H1 (cell line): ENCODE results near the gene HYDIN. TPM values are rescaled to one million over a fixed set of nuclear protein-coding genes. Genes with fewer than 3 reads are reported as not detected.
"Not testable (repeated sequence)": the region's sequence is repeated elsewhere in the genome, so short reads cannot be mapped to it uniquely, and the experiment has no call there.

Experiments used
- CTCF ChIA-PET: fragments of 300-600 bp; sonication (Branson Sonifier 250); formaldehyde crosslinking; loops from one replicate; lab custom pipeline; 2021; ENCODE audit not compliant: partially characterized antibody; lab: Charles Lee
- POLR2A ChIA-PET: fragments of 300-600 bp; sonication (Branson Sonifier 250); formaldehyde crosslinking; loops from one replicate; lab custom pipeline; 2021; ENCODE audit warnings: inconsistent platforms; ENCODE audit not compliant: partially characterized antibody; lab: Charles Lee
- DNase-seq, 2 experiments: peaks; one replicate each; pipeline versions ENCODE4 v3.0.0 to v3.0.0-alpha.2; 2010 to 2022; ENCODE audit warnings: low spot score in 2 of 2, low read depth in 1 of 2, mixed read lengths in 1 of 2
- FAIRE-seq: peaks from 2 replicates; lab custom pipeline; 2011; peaks lifted over from hg19 to GRCh38; lab: Jason Lieb, UNC
- H2AFZ ChIP-seq: 2 replicates; pipeline ENCODE4 v1.8.1; 2012; ENCODE audit warnings: low read length, inconsistent platforms
- H2AK5ac ChIP-seq: 2 replicates; pipeline ENCODE4 v1.6.1; 2013; ENCODE audit warnings: low read depth, low read length
- H2BK120ac ChIP-seq: replicated peaks from 2 replicates; pipeline ENCODE3; 2013; ENCODE audit warnings: low read depth, low read length, inconsistent platforms
- H2BK12ac ChIP-seq: 2 replicates; pipeline ENCODE4 v1.6.1; 2013; ENCODE audit warnings: low read depth, low read length
- H2BK15ac ChIP-seq: 2 replicates; pipeline ENCODE4 v1.6.1; 2013; ENCODE audit warnings: low read length
- H2BK20ac ChIP-seq: 2 replicates; pipeline ENCODE4 v1.6.1; 2013; ENCODE audit warnings: low read length
- H2BK5ac ChIP-seq: 2 replicates; pipeline ENCODE4 v1.6.1; 2013; ENCODE audit warnings: low read depth, low read length
- H3K14ac ChIP-seq: 2 replicates; pipeline ENCODE4 v1.6.1; 2013; ENCODE audit warnings: inconsistent platforms; ENCODE audit not compliant: insufficient read length
- H3K18ac ChIP-seq: 2 replicates; pipeline ENCODE4 v1.6.1; 2013; ENCODE audit warnings: low read length; ENCODE audit errors: extremely low read depth
- H3K23ac ChIP-seq: 2 replicates; pipeline ENCODE4 v1.6.1; 2013; ENCODE audit warnings: inconsistent platforms; ENCODE audit not compliant: insufficient read length
- H3K23me2 ChIP-seq: 2 replicates; pipeline ENCODE4 v1.6.1; 2013; ENCODE audit warnings: low read depth, low read length
- H3K27ac ChIP-seq: 2 replicates; pipeline ENCODE4 v1.6.1; 2011; ENCODE audit warnings: low read depth, low read length, inconsistent platforms
- H3K27me3 ChIP-seq, 4 experiments: replicated peaks in 1 of 4; 1 replicate in 1 of 4; 2 replicates in 3 of 4; pipeline versions ENCODE4 v1.6.1 to v1.8.1; 2011 to 2013; ENCODE audit warnings: low read length in 3 of 4, mild to moderate bottlenecking in 3 of 4, inconsistent platforms in 2 of 4, mixed read lengths in 2 of 4, moderate library complexity in 1 of 4; ENCODE audit not compliant: control insufficient read depth in 3 of 4, insufficient read depth in 3 of 4; ENCODE audit errors: extremely low read depth in 1 of 4
- H3K36me3 ChIP-seq, 4 experiments: 2 replicates each; pipeline versions ENCODE4 v1.6.1 to v1.8.1; 2011 to 2013; ENCODE audit warnings: mild to moderate bottlenecking in 4 of 4, low read length in 3 of 4, moderate library complexity in 2 of 4, control low read depth in 1 of 4, inconsistent platforms in 1 of 4; ENCODE audit not compliant: insufficient read depth in 4 of 4, control insufficient read depth in 2 of 4
- H3K4ac ChIP-seq: replicated peaks from 2 replicates; pipeline ENCODE3; 2013; ENCODE audit warnings: low read length, low read depth, mixed read lengths, inconsistent platforms; ENCODE audit not compliant: insufficient read length
- H3K4me1 ChIP-seq, 4 experiments: replicated peaks in 1 of 4; 1 replicate in 1 of 4; 2 replicates in 3 of 4; pipeline versions ENCODE4 v1.6.1 to v1.8.1; 2011 to 2013; ENCODE audit warnings: low read length in 3 of 4, inconsistent platforms in 2 of 4, mixed read lengths in 1 of 4; ENCODE audit not compliant: insufficient read depth in 4 of 4, control insufficient read depth in 3 of 4
- H3K4me2 ChIP-seq, 2 experiments: 2 replicates each; pipeline versions ENCODE4 v1.6.1 to v1.8.1; 2011 to 2013; ENCODE audit warnings: low read depth in 2 of 2, low read length in 2 of 2, control low read depth in 1 of 2, inconsistent platforms in 1 of 2, mild to moderate bottlenecking in 1 of 2; ENCODE audit not compliant: insufficient read depth in 1 of 2
- H3K4me3 ChIP-seq, 4 experiments: fragments of 200-600, 300-600 bp in 1 of 4; sonication (generic), shearing (Covaris generic), sonication (Bioruptor Twin) in 1 of 4; 2 replicates each; pipeline versions ENCODE4 v1.5.1 to v1.8.1; 2011 to 2016; ENCODE audit warnings: low read length in 4 of 4, low read depth in 3 of 4, control low read depth in 2 of 4, inconsistent platforms in 2 of 4, mild to moderate bottlenecking in 2 of 4, mixed read lengths in 1 of 4, moderate library complexity in 1 of 4; ENCODE audit not compliant: insufficient read depth in 2 of 4; ENCODE audit errors: extremely low read depth in 1 of 4
- H3K56ac ChIP-seq: replicated peaks from 2 replicates; pipeline ENCODE3; 2013; ENCODE audit warnings: low read depth, mild to moderate bottlenecking, mixed read lengths, low read length, inconsistent platforms; ENCODE audit not compliant: insufficient read length
- H3K79me1 ChIP-seq: 2 replicates; pipeline ENCODE4 v1.6.1; 2013; ENCODE audit warnings: low read depth, low read length, control low read depth
- H3K79me2 ChIP-seq, 2 experiments: 2 replicates each; pipeline versions ENCODE4 v1.6.1 to v1.8.1; 2012 to 2013; ENCODE audit warnings: low read length in 2 of 2, mild to moderate bottlenecking in 2 of 2, inconsistent platforms in 1 of 2; ENCODE audit not compliant: insufficient read depth in 2 of 2, control insufficient read depth in 1 of 2
- H3K9ac ChIP-seq, 4 experiments: replicated peaks in 1 of 4; 1 replicate in 1 of 4; 2 replicates in 3 of 4; pipeline versions ENCODE4 v1.6.1 to v1.8.1; 2011 to 2013; ENCODE audit warnings: low read depth in 3 of 4, low read length in 3 of 4, control low read depth in 2 of 4, mild to moderate bottlenecking in 2 of 4, moderate library complexity in 2 of 4, inconsistent platforms in 1 of 4; ENCODE audit errors: extremely low read depth in 1 of 4
- H3K9me3 ChIP-seq, 2 experiments: 2 replicates each; pipeline versions ENCODE4 v1.6.1 to v1.8.1; 2012 to 2013; ENCODE audit warnings: mild to moderate bottlenecking in 2 of 2, moderate library complexity in 2 of 2, control low read depth in 1 of 2, inconsistent platforms in 1 of 2, low read depth in 1 of 2, low read length in 1 of 2, mixed read lengths in 1 of 2; ENCODE audit not compliant: insufficient read depth in 2 of 2
- H4K20me1 ChIP-seq, 2 experiments: replicated peaks in 1 of 2; 2 replicates each; pipeline versions ENCODE3 to v1.8.1; 2011 to 2013; ENCODE audit warnings: inconsistent platforms in 2 of 2, low read length in 2 of 2, mild to moderate bottlenecking in 1 of 2; ENCODE audit not compliant: insufficient read depth in 2 of 2, control insufficient read depth in 1 of 2
- H4K5ac ChIP-seq: 2 replicates; pipeline ENCODE4 v1.6.1; 2013; ENCODE audit warnings: low read length, low read depth, mixed read lengths, inconsistent platforms; ENCODE audit not compliant: insufficient read length
- H4K8ac ChIP-seq: 2 replicates; pipeline ENCODE4 v1.8.0; 2013; ENCODE audit warnings: mild to moderate bottlenecking, moderate library complexity, low read length, inconsistent platforms; ENCODE audit not compliant: insufficient read depth; ENCODE audit errors: extremely low read depth
- H4K91ac ChIP-seq: replicated peaks from 2 replicates; pipeline ENCODE3; 2013; ENCODE audit warnings: low read length, mixed read lengths, inconsistent platforms; ENCODE audit not compliant: insufficient read length
- WGBS, 2 experiments: shearing (Covaris generic) in 1 of 2; methylation state at CpG; one replicate each; pipeline versions ENCODE4 v1.1.6 to v1.1.7; 2013 to 2015; ENCODE audit warnings: low lambda C conversion rate in 2 of 2, mixed read lengths in 2 of 2, inconsistent platforms in 1 of 2, low coverage in 1 of 2, missing lambda C conversion rate in 1 of 2; ENCODE audit not compliant: insufficient replicate concordance in 2 of 2, insufficient coverage in 1 of 2, insufficient read length in 1 of 2; ENCODE audit errors: extremely low coverage in 1 of 2, missing lambda C conversion rate in 1 of 2; 5-methylcytosine and 5-hydroxymethylcytosine counted together
- polyA plus RNA-seq, 7 experiments: library from polyadenylated mRNA; depleted of rRNA in 3 of 7; stranded (reverse) in 5 of 7; unstranded in 2 of 7; fragments of >200 nt in 5 of 7; fragments of 200-250 nt in 2 of 7; gene quantifications; 1 replicate in 5 of 7; 2 replicates in 1 of 7; 4 replicates in 1 of 7; pipeline versions ENCODE4 v1.2.1 to v1.2.3, GENCODE V29; 2011 to 2013; ENCODE audit warnings: missing spikeins in 2 of 7, mixed read lengths in 2 of 7
- total RNA-seq: library from RNA; stranded (reverse); fragmentation: NEBNext Ultra II Directional; extraction: Animal tissue kit (Norgen Biotek cat#: 25700); gene quantifications from 2 replicates; pipeline ENCODE4 v1.2.1, GENCODE V29; 2021

The HYDIN gene
- total and polyA plus RNA-seq, 2 of the 8 experiments (the other 6 are each of a cell fraction or from before 2014, with no cell fraction given) = 1.1 to 1.8 TPM

- H3K14ac ChIP-seq, H3K79me2 ChIP-seq, H2BK120ac ChIP-seq, H4K8ac ChIP-seq, H3K27me3 ChIP-seq, H3K27ac ChIP-seq, H2AFZ ChIP-seq, H3K4me2 ChIP-seq, H2BK15ac ChIP-seq, H3K23me2 ChIP-seq, H3K4ac ChIP-seq, DNase-seq, H3K9me3 ChIP-seq, FAIRE-seq, H2BK12ac ChIP-seq, POLR2A ChIA-PET, H2AK5ac ChIP-seq, H3K9ac ChIP-seq, H3K4me3 ChIP-seq, H2BK20ac ChIP-seq, H4K20me1 ChIP-seq, CTCF ChIA-PET, H3K36me3 ChIP-seq, H3K56ac ChIP-seq, H4K91ac ChIP-seq, H4K5ac ChIP-seq, H3K23ac ChIP-seq, H2BK5ac ChIP-seq, H3K4me1 ChIP-seq, H3K18ac ChIP-seq, H3K79me1 ChIP-seq: not testable (repeated sequence)
- WGBS, 2 experiments = 87% methylated on average over 3 of the region's 5 CpGs; no CpG with 5 or more reads in 1 of the 2 experiments
Measured at GRCh38 chr16:71021961-71022537, 208.5 kb downstream of the HYDIN start.

- POLR2A ChIA-PET, H3K4me1 ChIP-seq, H3K9ac ChIP-seq, H3K23ac ChIP-seq, H3K14ac ChIP-seq, H3K18ac ChIP-seq, H3K23me2 ChIP-seq, H4K8ac ChIP-seq, H3K4me3 ChIP-seq, H4K5ac ChIP-seq, H3K4me2 ChIP-seq, H3K27ac ChIP-seq, H3K9me3 ChIP-seq, H2AK5ac ChIP-seq, H3K27me3 ChIP-seq, H3K4ac ChIP-seq, H3K56ac ChIP-seq, H3K36me3 ChIP-seq, H3K79me2 ChIP-seq, DNase-seq, H2AFZ ChIP-seq, H4K91ac ChIP-seq, H2BK5ac ChIP-seq, H2BK12ac ChIP-seq, CTCF ChIA-PET, H3K79me1 ChIP-seq, H4K20me1 ChIP-seq, H2BK120ac ChIP-seq, H2BK15ac ChIP-seq, H2BK20ac ChIP-seq: not testable (repeated sequence)
- FAIRE-seq = peak; percentile 65
- WGBS, 2 experiments = 84% methylated on average over 6 of the region's 6 CpGs; no CpG with 5 or more reads in 1 of the 2 experiments
Measured at GRCh38 chr16:71019067-71019682, 211.3 kb downstream of the HYDIN start.
